Fibroblast of skin of left quadriceps (primary cell): ENCODE data around the gene ZNF831.
A peak's percentile ranks its signal among the peaks of the same experiment; 100 is the strongest.

Experiments used
- DNase-seq, 2 experiments: peaks; one replicate each; pipeline ENCODE4 v3.0.0-alpha.2; 2013; ENCODE audit warnings: low read depth in 2 of 2

ZNF831 gene

GRCh38 chr20:59214606-59215547 is 51.3 kb downstream of the ZNF831 start:
- DNase-seq, result no peak

DNA sequence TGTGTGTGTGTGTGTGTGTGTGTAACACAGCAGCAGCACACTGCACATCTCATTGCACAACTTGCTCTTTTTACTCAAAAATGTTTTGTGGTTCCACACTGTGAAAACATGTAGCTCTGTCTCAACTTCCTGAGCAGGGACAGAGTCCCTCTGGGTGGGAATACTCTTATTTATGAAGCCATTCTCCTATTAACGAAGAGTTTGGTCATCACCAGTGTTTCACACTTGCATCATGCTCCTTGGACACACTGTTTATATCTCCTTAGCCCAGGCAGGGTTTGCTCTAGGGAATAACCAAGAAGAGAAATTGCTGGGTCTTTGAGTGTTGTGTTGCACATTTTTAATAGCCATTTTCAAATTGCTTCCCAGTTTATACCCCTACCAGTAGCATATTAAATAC is 53.6 kb downstream of the ZNF831 start:
- no peak for DNase-seq

DNA sequence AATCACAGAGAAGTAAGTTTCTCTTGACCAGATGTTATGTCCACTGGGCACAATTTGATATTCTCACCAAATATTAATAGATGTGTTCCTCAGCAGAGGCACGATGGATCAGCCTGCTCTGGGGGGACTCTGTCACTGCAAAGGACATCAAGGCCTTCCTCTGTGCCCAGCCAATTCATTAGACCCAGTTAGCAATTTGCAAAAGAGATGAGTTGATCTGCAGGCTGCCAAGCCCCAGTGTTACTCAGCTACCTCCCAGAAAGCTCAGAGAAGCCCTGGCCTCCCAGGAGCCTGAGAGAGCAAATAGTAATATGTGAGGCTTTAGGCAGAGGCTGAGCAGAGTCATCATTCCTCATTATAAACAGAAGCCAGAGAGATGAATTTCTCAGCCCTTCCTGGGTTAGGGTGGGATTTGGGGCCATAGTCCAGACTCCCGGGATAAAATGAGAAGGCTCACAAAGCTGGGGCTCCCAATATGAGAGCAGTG is 54.2 kb downstream of the ZNF831 start:
- no peak for DNase-seq

GRCh38 chr20:59219211-59219610 is 55.6 kb downstream of the ZNF831 start:
- no peak for DNase-seq

DNA sequence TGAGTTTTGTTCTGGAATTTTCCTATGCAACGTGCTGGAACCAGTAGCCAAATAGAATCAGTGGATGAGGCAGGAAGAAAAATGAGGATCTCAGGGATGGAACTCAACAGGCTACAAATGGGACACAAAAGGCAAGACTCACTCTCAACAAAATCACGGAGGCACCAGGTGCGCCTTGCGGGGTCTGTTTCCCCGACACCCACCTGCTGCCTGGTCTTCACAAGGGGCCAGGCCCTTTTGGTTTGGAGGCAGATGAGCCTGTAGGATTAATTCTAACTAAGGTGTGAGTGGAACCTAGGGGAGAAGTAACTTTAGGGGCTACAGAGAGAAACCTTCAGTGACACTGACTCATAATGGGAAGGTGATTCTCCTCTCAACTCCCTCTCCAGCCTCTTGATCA is 56.5 kb downstream of the ZNF831 start:
- no peak for DNase-seq

GRCh38 chr20:59221049-59221706 is 57.6 kb downstream of the ZNF831 start:
- DNase-seq, result no peak

GRCh38 chr20:59221707-59222252 is 58.2 kb downstream of the ZNF831 start:
- no peak for DNase-seq

GRCh38 chr20:59222253-59223181 is 58.9 kb downstream of the ZNF831 start:
- peak; percentile 58 for DNase-seq

GRCh38 chr20:59223182-59223601 is 59.6 kb downstream of the ZNF831 start:
- no peak for DNase-seq

GRCh38 chr20:59223750-59224149 is 60.1 kb downstream of the ZNF831 start:
- no peak for DNase-seq

DNA sequence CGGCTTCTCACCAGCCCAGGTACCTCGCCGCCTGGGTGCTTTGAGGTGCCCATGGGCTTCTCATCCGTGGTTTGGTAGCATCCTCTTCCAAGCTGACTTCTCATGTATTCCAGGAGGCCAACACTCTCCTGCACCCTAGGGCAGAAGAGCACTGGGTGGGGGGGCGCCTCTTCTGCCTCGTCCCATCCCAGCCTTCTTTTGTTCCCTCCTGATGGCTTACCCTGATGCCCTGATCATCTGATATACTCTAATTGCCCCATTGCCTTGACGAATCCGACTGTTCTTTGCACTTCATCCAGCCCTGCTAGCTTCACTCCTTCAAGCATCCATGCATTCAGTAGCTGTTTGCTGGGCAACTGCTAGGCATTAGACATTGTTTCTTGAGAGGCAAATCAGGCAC is 60.6 kb downstream of the ZNF831 start:
- DNase-seq, result no peak

GRCh38 chr20:59230385-59230784 is 66.8 kb downstream of the ZNF831 start:
- no peak for DNase-seq

- DNase-seq, result peak; percentile 44 to 52
Measured at GRCh38 chr20:59231124-59231804, 67.6 kb downstream of the ZNF831 start.

GRCh38 chr20:59232618-59233017 is 69.0 kb downstream of the ZNF831 start:
- peak; percentile 20 to 25 for DNase-seq

GRCh38 chr20:59235226-59235625 is 71.6 kb downstream of the ZNF831 start:
- DNase-seq, result no peak

GRCh38 chr20:59240006-59240405 is 76.4 kb downstream of the ZNF831 start:
- no peak for DNase-seq

GRCh38 chr20:59242714-59243626 is 79.3 kb downstream of the ZNF831 start:
- DNase-seq, result no peak

- no peak for DNase-seq
Measured at GRCh38 chr20:59246691-59247400, 83.2 kb downstream of the ZNF831 start.
